GM18505 (cell line): ENCODE results near the gene SRSF1.

Experiments used
- ATAC-seq: cut with Tn5 transposase; IDR thresholded peaks from one replicate; pipeline ENCODE4 v1.9.1; 2021; ENCODE audit not compliant: unreplicated experiment
- POLR2A ChIP-seq: IDR thresholded peaks from 4 replicates; pipeline ENCODE4 v1.6.1; 2011; ENCODE audit warnings: borderline replicate concordance; ENCODE audit not compliant: insufficient read depth, insufficient read length; ENCODE audit errors: extremely low read depth

SRSF1 gene

DNA sequence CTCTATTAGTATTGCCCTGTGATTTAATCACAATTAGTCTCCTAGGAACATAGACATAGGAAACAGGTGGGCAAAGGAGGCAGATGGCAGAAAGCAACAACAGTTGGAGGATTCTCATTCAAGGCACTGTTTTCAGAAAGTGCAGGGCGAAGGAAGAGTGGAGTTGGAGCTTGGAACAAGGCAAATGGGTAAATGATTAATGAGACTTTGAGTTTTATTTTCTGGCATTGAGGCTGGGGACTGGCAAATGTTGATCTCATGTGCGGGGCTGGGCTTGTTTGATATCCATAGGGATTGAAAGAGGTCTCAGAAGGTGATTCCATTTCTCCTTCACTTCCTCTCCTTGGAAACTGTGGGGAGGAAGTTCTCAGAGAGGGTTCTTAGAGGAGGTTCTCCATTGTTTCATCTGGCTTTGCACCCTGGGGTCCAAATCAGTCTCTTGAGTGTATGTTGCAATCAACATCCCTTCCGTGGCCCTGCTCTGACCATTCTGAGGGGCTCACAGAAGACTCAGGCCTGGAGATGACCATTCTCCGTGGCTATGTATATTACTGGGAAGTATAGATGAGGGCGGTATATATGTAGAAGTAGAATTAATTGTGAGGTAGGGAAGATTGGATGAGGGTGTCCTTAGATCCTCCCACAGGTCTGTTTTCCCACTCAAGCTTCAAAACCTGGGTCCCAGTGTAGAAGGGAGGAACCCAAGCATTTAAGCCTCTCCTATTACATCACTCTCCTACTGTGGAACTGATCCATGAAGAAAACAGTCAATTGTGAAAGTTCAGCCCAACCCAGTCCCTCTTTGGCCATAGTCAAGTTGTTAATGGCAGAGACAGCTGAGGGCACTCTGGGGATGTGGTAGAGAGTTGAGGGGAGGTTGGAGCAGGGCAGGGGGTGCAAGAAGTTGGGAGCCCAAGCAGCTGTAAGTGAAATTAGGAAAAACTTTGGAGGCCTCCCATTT is 36.5 kb upstream of the SRSF1 start:
- no peak for TF ChIP-seq POLR2A

DNA sequence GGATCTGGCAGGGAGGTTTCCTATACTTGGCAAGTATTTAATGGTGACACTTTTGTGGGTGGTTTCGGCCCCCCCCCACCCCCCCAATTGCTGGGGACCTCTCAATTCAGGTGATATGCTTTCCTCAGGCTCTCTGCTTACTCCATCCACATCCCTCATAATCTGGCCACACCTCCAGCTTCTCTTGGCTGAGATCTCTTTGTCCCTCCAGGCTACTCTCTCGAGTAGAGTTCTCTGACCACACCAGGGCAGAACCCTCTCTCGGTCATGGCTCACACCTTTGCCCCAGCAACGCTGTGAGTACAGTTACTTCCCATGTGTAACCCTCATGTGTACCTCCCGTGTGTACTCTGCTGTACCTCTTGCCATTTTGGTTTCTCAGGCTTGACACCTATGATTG is 34.1 kb upstream of the SRSF1 start:
- no peak for ATAC-seq
- TF ChIP-seq POLR2A, result no peak

More for the DNA sequence above, 36.5 kb upstream of the SRSF1 start:
- no peak for ATAC-seq

DNA sequence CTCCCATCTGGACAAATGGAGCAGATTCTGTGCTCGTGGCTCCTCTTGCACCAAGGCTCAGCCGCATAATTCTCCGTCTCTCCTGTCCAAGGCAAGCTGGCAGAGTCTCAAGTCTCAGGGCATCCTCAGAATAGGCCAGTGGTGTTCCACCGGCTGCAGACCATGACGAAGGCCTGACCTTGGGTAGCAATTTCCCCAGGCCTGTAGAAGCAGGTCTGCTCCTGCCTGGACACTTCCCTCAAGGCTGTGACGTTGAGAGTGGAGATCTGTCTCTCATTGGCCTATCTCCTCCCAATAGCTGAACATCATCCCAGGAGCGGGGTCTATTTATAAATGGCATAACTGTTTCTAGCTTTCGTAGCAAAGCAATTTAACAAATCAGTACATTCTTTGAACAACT is 33.3 kb upstream of the SRSF1 start:
- no peak for ATAC-seq
- no peak for TF ChIP-seq POLR2A

DNA sequence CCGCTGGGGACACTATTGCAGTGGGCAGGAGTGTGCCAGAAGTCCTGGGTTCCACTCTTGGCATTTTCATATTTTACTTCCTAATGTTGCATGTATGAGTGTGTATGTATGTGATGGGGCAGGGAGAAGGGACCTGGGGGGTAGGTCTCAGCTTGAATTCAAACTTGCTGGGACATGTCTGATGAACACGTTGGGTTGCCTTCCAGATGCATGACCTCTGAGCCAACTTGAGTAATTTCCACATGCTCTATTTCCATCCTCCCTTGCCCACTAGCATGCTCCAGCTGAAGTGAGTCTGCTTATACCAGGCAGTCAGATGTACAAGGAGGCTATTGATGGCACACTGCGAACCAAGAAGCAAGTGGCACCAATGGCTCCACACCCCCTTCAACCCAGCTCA is 32.9 kb upstream of the SRSF1 start:
- ATAC-seq, result no peak
- TF ChIP-seq POLR2A, result no peak

DNA sequence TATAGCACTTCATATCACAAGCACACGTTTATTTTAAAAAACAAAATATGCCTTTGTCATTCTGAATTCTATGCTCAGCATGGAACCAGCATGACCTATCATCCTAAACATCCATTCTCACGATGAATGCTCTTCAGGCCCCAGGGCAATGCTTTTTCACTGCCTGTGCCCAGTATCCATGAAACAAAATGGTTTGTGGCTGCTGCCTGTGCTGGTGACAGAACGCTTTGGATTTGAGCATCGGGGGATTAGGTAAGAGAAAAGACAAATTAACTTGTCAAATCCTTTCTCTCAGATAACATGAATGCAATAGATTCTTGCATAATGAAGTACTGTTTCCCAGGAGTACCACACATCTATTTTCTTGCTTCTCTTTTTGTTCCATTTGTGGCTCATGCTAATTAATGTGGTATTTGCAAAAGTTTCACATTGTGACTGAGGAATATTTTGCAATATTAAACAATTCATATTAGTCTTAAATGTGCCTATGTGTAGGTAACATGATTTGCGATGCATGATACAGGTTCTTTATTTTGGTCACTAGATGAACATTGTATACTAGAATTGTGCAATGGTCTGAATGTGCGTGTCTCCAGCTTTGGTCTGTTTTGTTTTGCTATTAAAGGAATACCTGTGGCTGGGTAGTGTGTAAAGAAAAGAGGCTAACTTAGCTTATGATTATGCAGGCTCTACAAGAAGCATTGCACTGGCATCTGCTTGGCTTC is 25.8 kb upstream of the SRSF1 start:
- ATAC-seq, result no peak
- TF ChIP-seq POLR2A, result no peak

DNA sequence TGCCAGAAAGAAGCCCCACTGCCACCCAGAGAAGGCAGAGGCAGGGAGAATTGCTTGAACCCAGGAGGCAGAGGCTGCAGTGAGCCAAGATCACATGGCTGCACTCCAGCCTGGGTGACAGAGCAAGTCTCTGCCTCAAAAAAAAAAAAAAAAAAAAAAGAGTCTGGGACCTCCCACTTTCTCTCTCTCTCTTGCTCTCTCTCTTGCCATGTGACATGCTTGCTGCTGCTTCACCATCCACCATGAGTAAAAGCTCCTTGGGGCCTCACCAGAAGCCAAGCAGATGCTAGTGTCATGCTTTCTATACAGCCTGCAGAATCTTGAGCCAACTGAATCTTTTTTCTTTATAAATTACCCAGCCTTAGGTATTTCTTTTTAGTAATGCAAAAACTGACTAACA is 21.5 kb upstream of the SRSF1 start:
- ATAC-seq, result no peak
- no peak for TF ChIP-seq POLR2A

DNA sequence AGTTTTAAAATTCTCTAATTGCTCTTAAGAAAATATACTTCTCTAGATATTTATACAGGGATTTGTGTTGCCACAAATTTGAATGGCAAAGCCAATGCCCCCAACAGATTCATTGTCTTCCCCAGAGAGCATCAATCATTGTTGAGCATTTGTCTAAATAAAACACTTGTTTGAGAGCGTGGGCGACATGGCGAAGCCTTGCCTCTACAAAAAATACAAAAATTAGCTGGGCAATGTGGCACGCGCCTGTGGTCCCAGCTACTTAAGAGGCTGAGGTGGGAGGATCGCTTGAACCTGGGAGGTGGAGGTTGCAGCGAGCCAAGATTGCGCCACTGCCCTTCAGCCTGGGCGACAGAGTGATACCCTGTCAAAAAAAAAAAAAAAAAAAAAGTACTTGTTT is 13.4 kb upstream of the SRSF1 start:
- no peak for ATAC-seq
- TF ChIP-seq POLR2A, result no peak

DNA sequence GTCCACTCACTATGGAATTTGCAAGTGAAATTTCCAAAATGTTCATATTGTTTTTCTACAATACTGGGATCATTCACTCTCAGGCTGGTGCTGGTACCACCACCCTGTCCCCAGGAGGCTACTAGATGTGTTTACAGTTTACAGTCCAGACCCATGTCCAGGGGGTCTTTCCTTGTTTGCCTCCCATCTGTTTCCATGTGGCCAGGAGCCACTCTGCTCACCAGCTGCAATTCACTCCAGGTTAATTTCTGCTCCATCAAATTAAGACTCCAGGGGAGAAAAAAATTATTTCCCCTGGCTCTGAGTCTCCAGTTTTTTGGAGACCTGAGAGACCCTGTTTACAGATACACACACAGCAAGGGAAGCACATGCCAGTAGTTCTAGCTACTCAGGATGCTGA is 12.5 kb upstream of the SRSF1 start:
- TF ChIP-seq POLR2A, result no peak
- no peak for ATAC-seq

DNA sequence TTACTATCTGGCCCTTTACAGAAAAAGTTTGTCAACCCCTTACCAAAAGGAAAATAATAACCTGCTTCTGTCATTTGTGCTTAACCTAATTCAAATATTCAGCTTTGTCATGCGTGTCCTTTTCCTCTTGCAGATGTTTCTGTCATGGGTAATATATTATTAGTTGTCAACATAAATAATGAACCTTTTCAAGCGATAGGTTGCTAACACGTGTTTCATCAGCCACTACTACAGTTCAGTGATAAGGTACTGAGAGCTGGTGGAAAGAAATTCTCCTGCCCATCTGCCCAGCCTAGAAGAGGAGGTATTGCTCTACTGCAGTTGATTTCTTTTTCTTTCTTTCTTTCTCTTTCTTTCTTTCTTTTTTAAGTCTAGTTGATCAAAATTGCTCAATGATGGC is 12.0 kb upstream of the SRSF1 start:
- no peak for TF ChIP-seq POLR2A
- no peak for ATAC-seq

DNA sequence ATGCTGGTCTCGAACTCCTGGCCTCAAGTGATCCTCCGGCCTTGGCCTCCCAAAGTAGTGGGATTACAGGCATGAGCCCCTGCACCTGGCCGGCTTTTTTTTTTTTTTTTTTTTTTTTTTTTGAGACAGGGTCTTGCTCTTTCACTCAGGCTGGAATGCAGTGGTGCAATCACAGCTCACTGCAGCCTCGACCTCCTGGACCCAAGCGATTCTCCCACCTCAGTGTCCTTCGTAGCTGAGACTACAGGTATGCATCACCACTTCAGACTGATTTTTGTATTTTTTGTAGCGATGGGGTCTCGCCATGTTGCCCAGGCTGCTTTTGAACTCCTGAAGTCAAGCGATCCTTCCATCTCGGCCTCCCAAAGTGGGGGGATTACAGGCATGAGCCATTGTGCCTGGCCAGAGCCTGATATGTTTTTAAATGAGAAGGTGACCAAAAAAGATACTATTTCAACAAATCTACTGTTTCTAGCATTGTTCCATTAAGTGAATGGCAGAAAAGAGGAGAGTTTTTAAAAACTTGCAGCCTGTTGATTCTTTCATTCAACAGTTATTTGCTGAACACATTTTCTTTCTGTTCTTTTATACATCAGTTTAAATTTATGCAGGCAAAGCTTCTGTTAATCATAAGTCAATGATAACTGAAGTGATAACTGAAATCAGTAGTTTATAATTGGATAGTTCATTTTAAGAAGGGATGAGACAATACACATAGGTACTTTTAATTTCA is 3.2 kb upstream of the SRSF1 start:
- no peak for TF ChIP-seq POLR2A
- no peak for ATAC-seq

DNA sequence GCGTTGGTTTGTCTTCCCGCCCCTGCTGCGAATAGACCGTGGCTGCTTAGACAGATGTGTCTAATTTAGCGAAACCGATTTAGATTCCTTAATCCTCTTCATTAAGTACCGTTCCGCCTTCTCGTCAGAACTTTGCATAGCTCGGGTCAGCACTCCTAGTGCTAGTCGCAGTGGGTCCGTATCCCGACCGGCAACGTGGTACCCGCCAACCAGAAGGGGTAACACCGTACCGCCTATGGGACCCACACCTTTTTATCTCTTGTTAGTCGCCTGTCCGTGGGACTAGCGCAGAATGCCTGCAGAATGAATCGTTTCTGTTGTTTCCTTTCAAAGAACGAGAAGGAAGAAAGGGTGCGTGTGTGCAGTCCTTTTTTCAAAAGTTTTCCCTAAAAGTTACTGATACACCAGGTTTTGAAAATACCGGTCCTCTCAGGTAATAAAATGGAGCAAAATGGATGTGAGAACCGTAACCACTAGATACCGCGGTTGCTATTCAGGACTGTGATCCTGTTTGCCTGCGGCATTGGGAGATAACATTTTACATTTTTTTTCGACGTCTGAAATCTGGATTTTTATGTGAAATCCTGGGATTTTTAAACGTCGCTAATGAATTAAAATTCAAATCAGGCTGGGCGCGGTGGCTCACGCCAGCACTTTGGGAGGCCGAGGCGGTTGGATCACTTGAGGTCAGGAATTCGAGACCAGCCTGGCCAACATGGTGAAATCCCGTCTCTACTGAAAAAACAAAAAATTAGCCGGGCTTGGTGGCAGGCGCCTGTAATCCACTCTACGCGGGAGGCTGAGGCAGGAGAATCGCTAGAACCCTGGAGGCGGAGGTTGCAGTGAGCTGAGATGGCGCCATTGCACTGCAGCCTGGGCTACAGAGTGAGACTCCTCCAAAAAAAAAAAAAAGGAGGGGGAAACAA is 998 bp upstream of the SRSF1 start:
- TF ChIP-seq POLR2A, result no peak

DNA sequence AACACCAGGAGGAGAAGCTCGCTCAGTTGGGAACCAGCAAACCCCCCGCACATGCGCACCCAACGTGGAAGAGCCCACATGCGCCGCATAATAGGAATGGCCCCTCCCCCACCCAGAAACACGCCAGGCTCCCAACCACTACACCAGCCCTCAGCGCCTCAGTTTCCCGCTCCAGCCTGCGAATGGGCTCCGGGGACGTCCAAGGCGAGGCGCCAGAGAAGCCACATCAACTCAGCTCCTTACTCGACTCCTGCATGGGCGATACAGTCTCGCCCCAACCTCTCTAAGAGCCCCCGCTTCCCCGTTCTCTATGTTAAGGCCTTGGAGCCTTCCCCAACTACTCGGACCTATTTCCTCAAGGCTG is 504 bp downstream of the SRSF1 start:
- no peak for TF ChIP-seq POLR2A
- peak; percentile 24 for ATAC-seq

More for the DNA sequence above, 998 bp upstream of the SRSF1 start:
- peak; percentile 26 for ATAC-seq
